ENCODE results near the gene PACS1.

Gene PACS1

DNA sequence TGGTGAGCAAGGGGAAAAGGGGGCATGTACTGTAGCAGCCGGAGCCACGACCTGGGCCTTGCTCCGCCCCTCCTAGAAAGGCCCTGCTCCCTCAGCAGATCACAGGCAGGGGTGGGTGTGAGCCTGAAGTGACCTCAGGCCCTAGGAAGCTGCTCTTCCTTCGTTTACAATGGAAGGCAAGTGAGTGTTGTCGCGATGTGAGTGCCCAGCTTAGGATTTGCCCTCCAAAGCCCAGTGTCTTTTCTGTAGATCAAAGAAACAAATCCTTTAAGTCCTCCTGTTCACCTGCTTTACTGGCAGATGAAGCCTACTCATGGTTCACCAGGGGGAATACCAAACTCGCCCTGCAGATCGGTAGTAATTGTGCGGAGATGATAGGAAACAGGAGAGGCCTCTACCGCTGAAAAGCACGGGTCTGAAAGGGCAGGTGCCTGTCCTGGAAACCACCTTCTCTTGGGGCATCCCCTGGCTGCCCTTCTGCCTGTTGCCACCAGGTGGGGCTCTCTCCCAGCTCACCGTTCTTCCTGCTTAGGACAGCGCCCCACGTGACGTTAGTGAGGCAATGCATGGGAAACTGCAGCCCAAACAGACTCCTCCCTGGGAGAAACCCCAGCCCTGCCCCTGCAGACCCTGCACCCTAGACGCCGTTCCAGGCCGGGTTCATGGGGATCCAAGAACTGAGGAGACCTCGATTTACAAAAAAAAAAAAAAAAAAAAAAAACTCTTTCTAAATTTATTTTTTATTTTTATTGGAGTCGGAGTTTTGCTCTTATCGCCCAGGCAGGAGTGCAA is 152.5 kb downstream of the PACS1 start:
- peaks cover 14% of the 10 kb centered on the region for H3K4me1 ChIP-seq (ENCODE audit: low read length)
- peak; percentile 96 for DNase-seq
- H3K36me3 ChIP-seq (replicated peaks; ENCODE audit: insufficient read depth, low read length) = no peaks in the 10 kb centered on the region
- peak overlapping the region; percentile 2; the same call in 1 of the 2 replicates for H3K4me3 ChIP-seq (ENCODE audit: low read length)
- H3K27me3 ChIP-seq (replicated peaks; ENCODE audit: insufficient read depth, low read length) = no peaks in the 10 kb centered on the region
- TF ChIP-seq EZH2 (optimal IDR thresholded peaks at IDR 0.05; ENCODE audit: low read depth, low read length) = no peak
- TF ChIP-seq EZH2phosphoT487 (IDR thresholded peaks at IDR 0.05; ENCODE audit: low read length) = no peak
- TF ChIP-seq, protein P1, sequence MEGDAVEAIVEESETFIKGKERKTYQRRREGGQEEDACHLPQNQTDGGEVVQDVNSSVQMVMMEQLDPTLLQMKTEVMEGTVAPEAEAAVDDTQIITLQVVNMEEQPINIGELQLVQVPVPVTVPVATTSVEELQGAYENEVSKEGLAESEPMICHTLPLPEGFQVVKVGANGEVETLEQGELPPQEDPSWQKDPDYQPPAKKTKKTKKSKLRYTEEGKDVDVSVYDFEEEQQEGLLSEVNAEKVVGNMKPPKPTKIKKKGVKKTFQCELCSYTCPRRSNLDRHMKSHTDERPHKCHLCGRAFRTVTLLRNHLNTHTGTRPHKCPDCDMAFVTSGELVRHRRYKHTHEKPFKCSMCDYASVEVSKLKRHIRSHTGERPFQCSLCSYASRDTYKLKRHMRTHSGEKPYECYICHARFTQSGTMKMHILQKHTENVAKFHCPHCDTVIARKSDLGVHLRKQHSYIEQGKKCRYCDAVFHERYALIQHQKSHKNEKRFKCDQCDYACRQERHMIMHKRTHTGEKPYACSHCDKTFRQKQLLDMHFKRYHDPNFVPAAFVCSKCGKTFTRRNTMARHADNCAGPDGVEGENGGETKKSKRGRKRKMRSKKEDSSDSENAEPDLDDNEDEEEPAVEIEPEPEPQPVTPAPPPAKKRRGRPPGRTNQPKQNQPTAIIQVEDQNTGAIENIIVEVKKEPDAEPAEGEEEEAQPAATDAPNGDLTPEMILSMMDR (IDR thresholded peaks at IDR 0.05; ENCODE audit: low read length) = peak; percentile 100
- H3K9ac ChIP-seq (ENCODE audit: low read length) = peak overlapping the region; percentile 66
- H3F3A ChIP-seq (ENCODE audit: insufficient read depth, low read length) = peaks cover 13% of the 10 kb centered on the region
- H3K4me2 ChIP-seq (ENCODE audit: low read depth, low read length) = peak overlapping the region; percentile 47
- no peaks in the 10 kb centered on the region for H3K79me2 ChIP-seq (ENCODE audit: low read length)
- H2AFZ ChIP-seq (ENCODE audit: low read length) = peak overlapping the region; percentile 72
- no peaks in the 10 kb centered on the region for H3K9me2 ChIP-seq (replicated peaks; ENCODE audit: insufficient read depth, low read length)
- H3K27ac ChIP-seq (ENCODE audit: low read length) = peak overlapping the region; percentile 96
- no peaks in the 10 kb centered on the region for H3K9me3 ChIP-seq (replicated peaks; ENCODE audit: insufficient read depth, low read length)
- H4K20me1 ChIP-seq (ENCODE audit: insufficient read depth, low read length) = no peaks in the 10 kb centered on the region

DNA sequence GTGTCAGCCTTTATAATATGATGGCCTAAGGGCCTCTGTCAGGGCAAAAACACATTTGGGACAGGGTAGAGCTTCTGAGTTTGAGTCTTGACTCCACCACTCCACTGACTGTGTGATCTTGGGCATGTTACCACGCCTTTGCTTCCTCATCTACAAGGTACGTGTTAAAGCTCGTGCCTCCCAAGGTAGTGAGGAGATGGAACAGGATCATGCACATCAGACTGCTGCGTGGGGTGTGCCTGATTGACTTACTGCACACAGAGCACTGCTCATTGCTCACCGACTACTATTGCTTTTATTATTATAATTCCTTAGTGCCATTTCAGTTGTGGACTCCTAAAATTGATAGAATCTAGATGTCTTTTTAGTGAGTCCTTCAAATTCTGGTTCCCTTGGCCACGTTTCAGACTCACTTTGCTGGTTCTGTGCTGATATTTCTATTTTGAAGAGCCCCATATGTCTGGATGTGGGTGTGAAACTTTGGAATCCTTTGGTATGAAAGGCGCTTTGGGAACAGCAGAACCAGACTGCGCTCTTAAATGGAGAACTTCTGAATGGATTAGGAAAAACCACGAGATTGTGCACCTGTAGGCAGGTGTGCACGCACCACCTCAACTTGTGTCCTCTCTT is 154.3 kb downstream of the PACS1 start:
- H4K20me1 ChIP-seq (ENCODE audit: insufficient read depth, low read length) = no peaks in the 10 kb centered on the region
- no peak overlapping the region for H3K4me3 ChIP-seq (ENCODE audit: low read length)
- no peak overlapping the region for H3K4me2 ChIP-seq (ENCODE audit: low read depth, low read length)
- no peak overlapping the region for H3K27ac ChIP-seq (ENCODE audit: low read length)
- no peaks in the 10 kb centered on the region for H3K9me3 ChIP-seq (replicated peaks; ENCODE audit: insufficient read depth, low read length)
- H2AFZ ChIP-seq (ENCODE audit: low read length) = no peak overlapping the region
- no peaks in the 10 kb centered on the region for H3K9me2 ChIP-seq (replicated peaks; ENCODE audit: insufficient read depth, low read length)
- H3F3A ChIP-seq (ENCODE audit: insufficient read depth, low read length) = peaks cover 13% of the 10 kb centered on the region
- DNase-seq = no peak
- H3K9ac ChIP-seq (ENCODE audit: low read length) = no peak overlapping the region
- no peaks in the 10 kb centered on the region for H3K79me2 ChIP-seq (ENCODE audit: low read length)
- no peaks in the 10 kb centered on the region for H3K27me3 ChIP-seq (replicated peaks; ENCODE audit: insufficient read depth, low read length)
- H3K4me1 ChIP-seq (ENCODE audit: low read length) = peaks cover 14% of the 10 kb centered on the region
- no peaks in the 10 kb centered on the region for H3K36me3 ChIP-seq (replicated peaks; ENCODE audit: insufficient read depth, low read length)
- TF ChIP-seq, protein P1 (IDR thresholded peaks at IDR 0.05; ENCODE audit: low read length) = no peak
- TF ChIP-seq EZH2phosphoT487 (IDR thresholded peaks at IDR 0.05; ENCODE audit: low read length) = no peak
- no peak for TF ChIP-seq EZH2 (optimal IDR thresholded peaks at IDR 0.05; ENCODE audit: low read depth, low read length)

DNA sequence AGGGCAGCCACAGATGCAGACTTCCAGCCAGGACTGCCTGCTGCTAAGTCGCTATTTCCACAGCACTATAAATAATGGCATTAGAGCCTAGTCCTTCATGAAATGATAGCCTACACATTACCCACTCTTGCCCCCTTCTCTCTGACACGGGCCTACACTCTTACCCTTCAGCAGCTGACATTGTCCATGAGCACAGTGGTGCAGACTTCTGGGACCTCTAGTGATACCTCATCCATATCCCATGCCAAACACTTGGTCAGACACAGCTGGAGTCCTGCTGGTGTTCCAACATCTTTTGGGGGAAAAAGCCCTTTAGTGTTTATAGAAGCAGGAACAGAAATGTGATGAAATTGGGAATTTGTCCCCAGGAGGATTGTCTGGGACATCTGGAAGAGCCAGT is 155.0 kb downstream of the PACS1 start:
- Histone ChIP-seq H3K4me3 (ENCODE audit: low read length) (no peak overlapping the region), H3K27me3 (replicated peaks; ENCODE audit: insufficient read depth, low read length) (no peaks in the 10 kb centered on the region), H3K27ac (ENCODE audit: low read length) (no peak overlapping the region), H3K4me2 (ENCODE audit: low read depth, low read length) (no peak overlapping the region), H3F3A (ENCODE audit: insufficient read depth, low read length) (peaks cover 13% of the 10 kb centered on the region), H3K9me2 (replicated peaks; ENCODE audit: insufficient read depth, low read length) (no peaks in the 10 kb centered on the region), H3K4me1 (ENCODE audit: low read length) (peaks cover 14% of the 10 kb centered on the region), H4K20me1 (ENCODE audit: insufficient read depth, low read length) (no peaks in the 10 kb centered on the region), H3K9ac (ENCODE audit: low read length) (no peak overlapping the region), H2AFZ (ENCODE audit: low read length) (no peak overlapping the region), H3K9me3 (replicated peaks; ENCODE audit: insufficient read depth, low read length) (no peaks in the 10 kb centered on the region), H3K79me2 (ENCODE audit: low read length) (no peaks in the 10 kb centered on the region), H3K36me3 (replicated peaks; ENCODE audit: insufficient read depth, low read length) (no peaks in the 10 kb centered on the region)
- TF ChIP-seq EZH2 (optimal IDR thresholded peaks at IDR 0.05; ENCODE audit: low read depth, low read length) (no peak), EZH2phosphoT487 (IDR thresholded peaks at IDR 0.05; ENCODE audit: low read length) (no peak)
- TF ChIP-seq, protein P1 (IDR thresholded peaks at IDR 0.05; ENCODE audit: low read length) = no peak
- DNase-seq = no peak

Data from MM.1S (cell line).